Naive thymus-derived CD4-positive, alpha-beta T cell (primary cell): Measurements from ENCODE around the gene NR1I3. TPM values are rescaled to one million over a fixed set of nuclear protein-coding genes. Genes with fewer than 3 reads are reported as not detected.

ENCODE experiments used
- ATAC-seq: fragments of 150-1000 bp; cut with Tn5 transposase; 2 replicates; pipeline ENCODE4 v1.10.0; 2021; ENCODE audit warnings: mild to moderate bottlenecking, moderate library complexity
- CTCF ChIA-PET: fragments of 350-600 bp; sonication (Branson Sonifier 250); formaldehyde crosslinking; loops from one replicate; lab custom pipeline; 2021; ENCODE audit warnings: antibody characterized with exemption; lab: Charles Lee
- POLR2A ChIA-PET: fragments of 350-600 bp; sonication (Branson Sonifier 250); formaldehyde crosslinking; loops from one replicate; lab custom pipeline; 2021; ENCODE audit warnings: antibody characterized with exemption, inconsistent platforms; lab: Charles Lee
- DNase-seq, 9 donors: peaks; one replicate each; pipeline versions ENCODE4 v3.0.0 to v3.0.0-alpha.2; 2020 to 2022; ENCODE audit warnings: mixed read lengths in 1 of 9
- H3K27ac ChIP-seq: one replicate; pipeline ENCODE4 v1.7.0; 2013; ENCODE audit warnings: mild to moderate bottlenecking, low read depth, low read length, moderate library complexity
- H3K27me3 ChIP-seq, 2 donors: one replicate each; pipeline ENCODE4 v1.7.0; 2013; ENCODE audit warnings: low read length in 2 of 2, mild to moderate bottlenecking in 2 of 2, moderate library complexity in 2 of 2; ENCODE audit not compliant: control insufficient read depth in 2 of 2, insufficient read depth in 2 of 2
- H3K36me3 ChIP-seq, 3 experiments: 1 replicate in 2 of 3; 2 replicates in 1 of 3; pipeline ENCODE4 v1.7.0; 2013; ENCODE audit warnings: low read length in 3 of 3, mild to moderate bottlenecking in 3 of 3, moderate library complexity in 1 of 3; ENCODE audit not compliant: insufficient read depth in 3 of 3, control insufficient read depth in 2 of 3
- H3K4me1 ChIP-seq, 2 donors: one replicate each; pipeline ENCODE4 v1.7.0; 2013; ENCODE audit warnings: low read length in 2 of 2, mild to moderate bottlenecking in 2 of 2, moderate library complexity in 1 of 2; ENCODE audit not compliant: control insufficient read depth in 2 of 2, insufficient read depth in 2 of 2
- H3K4me3 ChIP-seq: 2 replicates; pipeline ENCODE4 v1.7.0; 2013; ENCODE audit warnings: mild to moderate bottlenecking, low read length
- H3K9me3 ChIP-seq, 3 experiments: 1 replicate in 2 of 3; 2 replicates in 1 of 3; pipeline ENCODE4 v1.7.0; 2013; ENCODE audit warnings: low read length in 3 of 3; ENCODE audit not compliant: control insufficient read depth in 2 of 3
- H3K27ac Mint-ChIP-seq, 9 donors: one replicate each; pipeline ENCODE4 v1.8.0; 2020 to 2022; ENCODE audit warnings: mixed read lengths in 9 of 9, mild to moderate bottlenecking in 8 of 9, moderate library complexity in 5 of 9, inconsistent platforms in 2 of 9
- H3K27me3 Mint-ChIP-seq, 5 donors: one replicate each; pipeline ENCODE4 v1.8.0; 2021 to 2022; ENCODE audit warnings: mixed read lengths in 5 of 5, mild to moderate bottlenecking in 1 of 5
- H3K36me3 Mint-ChIP-seq, 5 donors: one replicate each; pipeline ENCODE4 v1.8.0; 2020 to 2022; ENCODE audit warnings: mixed read lengths in 5 of 5, mild to moderate bottlenecking in 3 of 5, inconsistent platforms in 1 of 5
- H3K4me1 Mint-ChIP-seq, 7 donors: one replicate each; pipeline ENCODE4 v1.8.0; 2020 to 2022; ENCODE audit warnings: mixed read lengths in 7 of 7, mild to moderate bottlenecking in 3 of 7, inconsistent platforms in 1 of 7
- H3K4me3 Mint-ChIP-seq, 10 donors: one replicate each; pipeline ENCODE4 v1.8.0; 2020 to 2022; ENCODE audit warnings: mild to moderate bottlenecking in 10 of 10, mixed read lengths in 10 of 10, moderate library complexity in 6 of 10, inconsistent platforms in 2 of 10
- H3K9me3 Mint-ChIP-seq, 11 donors: one replicate each; pipeline ENCODE4 v1.8.0; 2020 to 2022; ENCODE audit warnings: mixed read lengths in 11 of 11, mild to moderate bottlenecking in 4 of 11, inconsistent platforms in 1 of 11, moderate library complexity in 1 of 11
- intact Hi-C, 2 donors: fragments of 100-400 bp; cut with micrococcal nuclease; formaldehyde crosslinking; loops; one replicate each; pipeline ENCODE4 v1.15.1; 2023
- microRNA-seq: library from miRNA; unstranded; fragments of <30 nt; microRNA quantifications from one replicate; pipeline ENCODE4 v1.2.0, GENCODE V29; 2022; ENCODE audit warnings: borderline microRNAs expressed
- polyA plus RNA-seq, 2 donors: library from polyadenylated mRNA; unstranded; fragments of 300-500 nt; fragmentation: Illumina TruSeq; gene quantifications; one replicate each; pipeline ENCODE4 v1.2.3, GENCODE V29; 2021
- total RNA-seq, 6 experiments: library from RNA in 5 of 6; stranded (reverse) in 5 of 6; gene quantifications; 1 replicate in 5 of 6; 2 replicates in 1 of 6; pipeline ENCODE4 v1.2.3 and lab custom pipeline; 2021 to 2026

NR1I3 gene
- total and polyA plus RNA-seq, 7 experiments from 2014 or later, result not detected

- intact Hi-C loops, result no loop called here
- no peaks in the 10 kb centered on the region for H3K27me3 ChIP-seq
- H3K9me3 ChIP-seq, result no peaks in the 10 kb centered on the region
- peak overlapping the region in 3 of 10 donors; percentile 26 to 89 (median 47) for H3K4me3 Mint-ChIP-seq
- no peaks in the 10 kb centered on the region for H3K27me3 Mint-ChIP-seq
- peaks cover 63 to 90% (median 81%) of the 10 kb centered on the region in 7 donors for H3K4me1 Mint-ChIP-seq
- H3K36me3 ChIP-seq, result peaks cover 0 to 18% (median 0%) of the 10 kb centered on the region in 3 experiments
- DNase-seq, result no peak
- peaks cover 0 to 10% (median 6%) of the 10 kb centered on the region in 5 donors for H3K36me3 Mint-ChIP-seq
- ATAC-seq, result no peak
- peak overlapping the region in 6 of 9 donors; percentile 50 to 99 (median 98) for H3K27ac Mint-ChIP-seq
- ChIA-PET POLR2A (interaction anchor here (0.6 to 5.6 kb wide), 7 partner anchors 13 to 202 kb away, joined by 3 to 101 read pairs (median 35); partner anchors contain the start of genes ADAMTS4, NDUFS2, PPOX and TOMM40L), CTCF (interaction anchor here (0.9 to 5.6 kb wide), 7 partner anchors 13 to 203 kb away, joined by 3 to 76 read pairs (median 32); partner anchors contain the start of genes NDUFS2, PPOX and TOMM40L)
- H3K9me3 Mint-ChIP-seq, result peaks cover 0 to 2% (median 0%) of the 10 kb centered on the region in 11 donors
- H3K4me1 ChIP-seq, result peaks cover 54 to 63% of the 10 kb centered on the region in 2 donors
- H3K4me3 ChIP-seq, result no peak overlapping the region
- no peak overlapping the region for H3K27ac ChIP-seq
These were observed 58.3 kb downstream of the NR1I3 start for GRCh38 chr1:161179698-161180097.

Small RNAs within 50 kb of the gene (microRNA-seq; reads per million reads assigned to microRNA genes)
- not detected for gene MIR5187

Other genes with a start within 250 kb of the NR1I3 start
- 10 to 100 TPM; 11.3 to 23.7 (median 16.5) TPM for gene F11R, start 217.1 kb downstream of the NR1I3 start, total RNA-seq
- gene F11R, start 217.1 kb downstream of the NR1I3 start, polyA plus RNA-seq, result 10 to 100 TPM; 12.7 to 14.4 TPM
- gene TSTD1, start 199.2 kb downstream of the NR1I3 start, total RNA-seq, result 10 to 100 TPM; 49.8 to 84.0 (median 58.2) TPM
- 100 to 1,000 TPM; 349 to 494 TPM for gene TSTD1, start 199.2 kb downstream of the NR1I3 start, polyA plus RNA-seq
- gene USF1, start 192.2 kb downstream of the NR1I3 start, total RNA-seq, result 100 to 1,000 TPM in 1 of 5 experiments, 10 to 100 TPM in 4; 71.6 to 115 (median 91.7) TPM
- 1 to 10 TPM; 3.9 to 5.5 TPM for gene USF1, start 192.2 kb downstream of the NR1I3 start, polyA plus RNA-seq
- gene ARHGAP30, start 168.3 kb downstream of the NR1I3 start, total RNA-seq, result 100 to 1,000 TPM; 152 to 291 (median 235) TPM
- gene ARHGAP30, start 168.3 kb downstream of the NR1I3 start, polyA plus RNA-seq, result 100 to 1,000 TPM; 128 to 258 TPM
- gene NECTIN4, start 148.6 kb downstream of the NR1I3 start, total RNA-seq, result not detected
- not detected for gene NECTIN4, start 148.6 kb downstream of the NR1I3 start, polyA plus RNA-seq
- gene KLHDC9, start 139.8 kb downstream of the NR1I3 start, total RNA-seq, result 1 to 10 TPM in 1 of 5 experiments, under 1 TPM in 1, not detected in 3; 0.40 to 1.1 TPM
- gene KLHDC9, start 139.8 kb downstream of the NR1I3 start, polyA plus RNA-seq, result under 1 TPM in 1 of 2 donors, not detected in 1; 0.74 TPM
- gene PFDN2, start 120.2 kb downstream of the NR1I3 start, total RNA-seq, result 10 to 100 TPM; 32.0 to 67.9 (median 34.0) TPM
- 10 to 100 TPM; 66.6 to 84.0 TPM for gene PFDN2, start 120.2 kb downstream of the NR1I3 start, polyA plus RNA-seq
- 10 to 100 TPM; 23.3 to 49.6 (median 41.8) TPM for gene NIT1, start 120.1 kb downstream of the NR1I3 start, total RNA-seq
- gene NIT1, start 120.1 kb downstream of the NR1I3 start, polyA plus RNA-seq, result 10 to 100 TPM; 14.1 to 28.4 TPM
- 10 to 100 TPM; 34.3 to 43.0 (median 36.0) TPM for gene DEDD, start 105.5 kb downstream of the NR1I3 start, total RNA-seq
- gene DEDD, start 105.5 kb downstream of the NR1I3 start, polyA plus RNA-seq, result 10 to 100 TPM; 34.0 to 48.7 TPM
- gene UFC1, start 84.2 kb downstream of the NR1I3 start, total RNA-seq, result 100 to 1,000 TPM in 2 of 5 experiments, 10 to 100 TPM in 3; 83.7 to 116 (median 98.9) TPM
- 100 to 1,000 TPM; 129 to 132 TPM for gene UFC1, start 84.2 kb downstream of the NR1I3 start, polyA plus RNA-seq
- 10 to 100 TPM; 36.0 to 66.0 (median 38.6) TPM for gene USP21, start 78.7 kb downstream of the NR1I3 start, total RNA-seq
- gene USP21, start 78.7 kb downstream of the NR1I3 start, polyA plus RNA-seq, result 10 to 100 TPM; 15.2 to 35.0 TPM
- 10 to 100 TPM; 39.7 to 76.2 (median 43.4) TPM for gene PPOX, start 71.8 kb downstream of the NR1I3 start, total RNA-seq
- gene PPOX, start 71.8 kb downstream of the NR1I3 start, polyA plus RNA-seq, result 10 to 100 TPM; 20.1 to 22.9 TPM
- gene B4GALT3, start 60.7 kb downstream of the NR1I3 start, total RNA-seq, result 10 to 100 TPM; 40.5 to 83.7 (median 54.3) TPM
- 10 to 100 TPM; 36.2 to 52.5 TPM for gene B4GALT3, start 60.7 kb downstream of the NR1I3 start, polyA plus RNA-seq
- gene ADAMTS4, start 39.1 kb downstream of the NR1I3 start, total RNA-seq, result 1 to 10 TPM in 4 of 5 experiments, under 1 TPM in 1; 0.70 to 3.3 (median 1.6) TPM
- gene ADAMTS4, start 39.1 kb downstream of the NR1I3 start, polyA plus RNA-seq, result under 1 TPM; 0.21 to 0.38 TPM
- gene NDUFS2, start 35.8 kb downstream of the NR1I3 start, total RNA-seq, result 100 to 1,000 TPM in 2 of 5 experiments, 10 to 100 TPM in 3; 64.1 to 131 (median 85.3) TPM
- 100 to 1,000 TPM in 1 of 2 donors, 10 to 100 TPM in 1; 94.6 to 102 TPM for gene NDUFS2, start 35.8 kb downstream of the NR1I3 start, polyA plus RNA-seq
- 100 to 1,000 TPM in 1 of 5 experiments, 10 to 100 TPM in 3, 1 to 10 TPM in 1; 2.6 to 171 (median 14.5) TPM for gene FCER1G, start 22.9 kb downstream of the NR1I3 start, total RNA-seq
- gene FCER1G, start 22.9 kb downstream of the NR1I3 start, polyA plus RNA-seq, result 1 to 10 TPM; 2.7 to 5.1 TPM
- gene APOA2, start 14.6 kb downstream of the NR1I3 start, total RNA-seq, result not detected
- gene APOA2, start 14.6 kb downstream of the NR1I3 start, polyA plus RNA-seq, result not detected
- gene TOMM40L, start 12.1 kb downstream of the NR1I3 start, total RNA-seq, result 10 to 100 TPM in 4 of 5 experiments, 1 to 10 TPM in 1; 8.9 to 24.3 (median 11.8) TPM
- 1 to 10 TPM; 6.0 to 6.4 TPM for gene TOMM40L, start 12.1 kb downstream of the NR1I3 start, polyA plus RNA-seq
- not detected for gene PCP4L1, start 20.5 kb upstream of the NR1I3 start, total RNA-seq
- under 1 TPM in 1 of 2 donors, not detected in 1; 0.15 TPM for gene PCP4L1, start 20.5 kb upstream of the NR1I3 start, polyA plus RNA-seq
- 10 to 100 TPM in 2 of 5 experiments, 1 to 10 TPM in 3; 2.3 to 12.4 (median 6.2) TPM for gene MPZ, start 71.8 kb upstream of the NR1I3 start, total RNA-seq
- gene MPZ, start 71.8 kb upstream of the NR1I3 start, polyA plus RNA-seq, result not detected
- gene SDHC, start 76.2 kb upstream of the NR1I3 start, total RNA-seq, result 100 to 1,000 TPM in 3 of 5 experiments, 10 to 100 TPM in 2; 66.3 to 174 (median 106) TPM
- 100 to 1,000 TPM; 201 to 274 TPM for gene SDHC, start 76.2 kb upstream of the NR1I3 start, polyA plus RNA-seq
- not detected for gene CFAP126, start 129.7 kb upstream of the NR1I3 start, total RNA-seq
- gene CFAP126, start 129.7 kb upstream of the NR1I3 start, polyA plus RNA-seq, result not detected